HG03108 (cell line): ENCODE data around the gene CCL1.
"Not testable (repeated sequence)": the region's sequence is repeated elsewhere in the genome, so short reads cannot be mapped to it uniquely, and the experiment has no call there.

Source experiments
- ATAC-seq: cut with Tn5 transposase; IDR thresholded peaks from one replicate; pipeline ENCODE4 v1.9.1; 2021; ENCODE audit warnings: moderate library complexity; ENCODE audit not compliant: unreplicated experiment

CCL1 gene

DNA sequence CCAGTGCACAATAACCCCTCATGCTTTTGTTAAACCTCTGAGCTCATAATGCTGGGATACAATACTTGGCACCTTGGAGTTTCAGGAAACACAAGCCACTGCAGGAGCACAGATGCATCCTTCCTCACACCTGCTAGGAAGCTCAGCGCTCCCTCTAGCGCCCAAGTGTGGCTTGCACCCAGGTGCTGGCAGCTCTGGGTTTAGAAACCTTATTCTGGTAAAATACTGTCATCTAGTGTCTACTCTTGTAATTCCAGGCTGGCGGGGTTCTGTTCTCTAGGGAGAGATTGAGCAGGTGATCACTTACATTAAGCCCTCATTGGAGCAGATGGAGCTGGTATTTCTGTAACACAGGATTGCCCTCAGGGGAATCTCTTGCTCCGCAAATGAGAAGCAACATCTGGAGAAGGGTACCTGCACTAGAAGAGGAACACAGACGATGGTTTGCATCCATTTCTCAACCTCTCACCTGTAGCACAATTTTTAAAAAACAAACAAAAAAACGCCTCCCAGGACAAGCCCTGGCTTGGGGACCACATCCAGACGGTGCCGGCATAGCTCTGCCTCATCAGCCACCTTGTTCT, 1.5 kb downstream of the CCL1 start:
- ATAC-seq = peak; percentile 79

DNA sequence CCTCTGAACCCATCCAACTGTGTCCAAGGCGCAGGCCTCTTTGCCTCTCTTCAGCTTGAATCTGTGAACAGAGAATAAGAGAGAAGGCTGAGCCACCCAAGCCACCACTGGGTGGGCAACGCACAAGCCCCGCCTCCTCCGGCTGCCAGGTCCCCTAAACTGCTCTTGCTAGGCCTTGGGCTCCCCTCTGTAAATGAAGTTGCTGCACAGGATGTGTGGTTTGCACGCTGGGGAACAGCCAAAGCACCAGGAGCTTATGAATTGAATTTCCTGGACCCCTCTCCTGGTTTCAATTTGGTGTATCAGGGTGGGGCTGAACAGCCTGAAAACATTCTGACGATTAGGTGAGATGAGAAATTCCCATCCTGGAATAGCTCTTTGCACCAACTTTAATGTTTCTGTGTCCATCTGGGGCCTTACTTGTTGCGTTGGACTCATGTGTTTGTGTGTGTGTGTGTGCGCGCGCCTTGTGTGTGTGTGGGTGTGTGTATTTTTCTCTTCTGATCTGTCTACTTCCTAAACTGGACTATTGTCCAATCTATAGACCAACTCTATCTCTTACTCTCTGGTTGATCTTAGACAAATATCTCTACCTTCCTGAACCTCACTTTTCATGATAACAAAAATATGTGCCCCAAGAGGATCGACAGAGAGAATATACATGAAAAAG, 2.3 kb downstream of the CCL1 start:
- no peak for ATAC-seq

DNA sequence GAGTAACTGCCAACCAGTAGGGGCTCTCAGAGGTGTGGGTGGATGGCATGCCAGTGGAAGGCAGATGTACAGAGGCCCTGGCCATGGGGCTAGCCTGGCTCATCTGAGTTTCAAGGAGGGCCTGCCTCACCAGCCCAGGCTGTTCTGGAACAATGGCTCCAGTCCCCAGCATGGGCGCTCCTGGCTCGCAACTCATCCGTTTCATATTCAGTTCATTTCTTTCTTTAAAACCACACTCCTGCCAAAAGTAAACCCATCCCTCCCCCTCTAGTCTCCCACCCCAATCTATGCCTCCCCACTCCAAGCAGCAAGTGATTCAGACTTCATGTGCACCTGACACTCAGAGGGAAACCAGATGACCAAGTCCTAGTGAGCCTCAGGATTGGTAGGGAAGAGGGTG, 4.4 kb downstream of the CCL1 start:
- ATAC-seq = no peak

DNA sequence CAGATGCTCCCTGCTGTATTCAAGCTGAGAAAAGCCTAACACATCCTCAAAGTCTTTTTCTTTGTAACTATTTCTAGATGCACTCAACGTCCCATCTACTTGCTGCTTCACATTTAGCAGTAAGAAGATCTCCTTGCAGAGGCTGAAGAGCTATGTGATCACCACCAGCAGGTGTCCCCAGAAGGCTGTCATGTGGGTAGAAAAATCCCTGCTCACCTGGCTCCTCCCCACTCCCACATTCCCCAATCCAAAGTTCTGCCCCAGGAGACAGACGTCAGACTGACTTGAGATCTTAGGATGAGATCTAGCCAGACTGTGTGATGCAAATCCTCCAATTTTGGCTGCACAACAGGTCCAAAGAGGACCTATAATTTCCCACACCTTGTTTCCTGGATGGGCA, 5.6 kb downstream of the CCL1 start:
- no peak for ATAC-seq

- ATAC-seq = no peak
Measured at GRCh38 chr17:34356194-34356593, 6.8 kb downstream of the CCL1 start, which contains the start of gene CCL13. Gene CCL13, plus strand, starts transcription at chr17:34356480. Its CDS starts 47 bp downstream, at chr17:34356527.

DNA sequence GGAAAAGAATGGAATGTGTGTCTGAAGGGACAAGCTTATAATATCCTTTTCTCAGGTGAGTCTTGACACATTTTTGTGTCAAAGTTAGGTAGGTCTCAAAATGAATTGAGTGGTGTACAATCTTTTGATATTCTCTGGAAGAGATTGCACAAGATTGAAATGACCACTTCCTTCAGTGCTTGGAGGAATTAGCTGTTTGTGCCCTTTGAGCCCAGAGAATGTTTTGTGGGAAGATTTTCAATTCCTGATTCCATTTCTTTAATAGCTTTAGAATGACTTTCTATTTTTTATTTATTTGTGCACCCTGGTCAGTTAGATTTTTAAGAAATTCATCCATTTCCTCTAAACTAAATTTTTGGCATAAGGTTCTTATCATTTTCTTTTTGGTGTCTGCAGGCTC, 8.4 kb downstream of the CCL1 start:
- ATAC-seq = no peak

GRCh38 chr17:34352191-34352590, 10.8 kb downstream of the CCL1 start:
- no peak for ATAC-seq

GRCh38 chr17:34351096-34351495, 11.9 kb downstream of the CCL1 start:
- no peak for ATAC-seq

- ATAC-seq = no peak
Measured at GRCh38 chr17:34349751-34350150, 13.3 kb downstream of the CCL1 start.

- no peak for ATAC-seq
Measured at GRCh38 chr17:34347063-34347462, 16.0 kb downstream of the CCL1 start.

- no peak for ATAC-seq
Measured at GRCh38 chr17:34341916-34342315, 21.1 kb downstream of the CCL1 start.

DNA sequence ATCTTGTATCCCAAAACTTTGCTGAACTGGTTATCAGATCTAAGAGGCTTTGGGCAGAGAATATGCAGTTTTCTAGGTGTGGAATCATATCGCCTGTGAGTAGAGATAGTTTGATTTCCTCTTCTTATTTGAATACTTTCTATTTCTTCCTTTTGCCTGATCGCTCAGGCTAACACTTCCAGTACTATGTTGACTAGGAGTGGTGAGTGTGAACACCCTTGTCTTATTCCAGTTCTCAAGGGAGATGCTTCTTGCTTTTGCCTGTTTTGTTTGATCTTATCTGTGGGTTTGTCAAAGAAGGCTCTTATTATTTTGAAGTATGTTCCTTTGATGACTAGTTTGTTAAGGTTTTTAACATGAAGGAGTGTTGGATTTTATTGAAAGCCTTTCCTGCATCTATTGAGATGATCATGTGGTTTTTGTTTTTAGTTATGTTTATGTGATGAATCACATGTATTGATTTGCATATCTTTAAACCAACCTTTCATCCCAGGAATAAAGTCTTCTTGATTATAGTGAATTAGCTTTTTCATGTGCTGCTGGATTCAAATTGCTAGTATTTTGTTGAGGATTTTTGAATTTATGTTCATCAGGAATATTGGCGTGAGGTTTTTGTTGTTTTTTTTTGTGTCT, 23.8 kb downstream of the CCL1 start:
- no peak for ATAC-seq

DNA sequence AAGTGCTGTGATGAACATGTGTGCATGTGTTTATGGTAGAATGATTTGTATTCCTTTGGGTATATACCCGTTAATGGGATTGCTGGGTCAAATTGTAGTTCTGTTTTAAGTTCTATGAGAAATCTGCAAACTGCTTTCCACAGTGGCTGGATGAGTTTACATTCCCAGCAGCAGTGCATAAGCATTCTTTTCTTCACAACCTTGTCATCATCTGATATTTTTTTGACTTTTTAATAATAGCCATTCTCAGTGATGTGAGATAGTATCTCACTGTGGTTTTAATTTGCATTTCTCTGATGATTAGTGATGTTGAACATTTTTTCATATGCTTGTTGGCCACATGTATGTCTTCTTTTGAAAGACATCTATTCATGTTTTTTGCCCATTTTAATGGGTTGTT, 25.3 kb downstream of the CCL1 start:
- ATAC-seq = no peak

- ATAC-seq = not testable (repeated sequence)
Measured at GRCh38 chr17:34327580-34327979, 35.5 kb downstream of the CCL1 start.

DNA sequence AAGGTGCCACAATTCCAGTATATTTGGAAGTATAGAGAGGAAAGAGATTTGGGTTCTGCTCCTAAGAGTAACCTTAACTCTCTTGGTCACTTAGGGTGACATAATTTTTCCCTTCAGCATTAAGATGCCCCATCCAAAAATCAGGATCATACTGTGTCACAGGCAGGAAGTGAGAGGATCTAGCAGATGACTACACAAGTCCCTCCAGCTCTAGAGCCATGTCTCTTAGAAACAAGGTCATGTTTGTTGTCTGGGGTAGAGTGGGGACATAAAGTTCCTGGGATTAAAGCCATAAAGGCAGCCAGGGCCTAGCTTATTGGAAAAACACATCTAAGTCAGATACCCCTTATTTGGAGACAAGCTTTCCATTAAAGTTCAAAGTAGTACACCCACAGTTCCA, 41.1 kb downstream of the CCL1 start:
- no peak for ATAC-seq

GRCh38 chr17:34319039-34319483, 44.0 kb downstream of the CCL1 start, which contains the start of gene CCL8:
Gene CCL8, plus strand, starts transcription at chr17:34319435. Its CDS starts 67 bp downstream, at chr17:34319502.
- ATAC-seq = no peak

- ATAC-seq = no peak
Measured at GRCh38 chr17:34318474-34318873, 44.6 kb downstream of the CCL1 start.

GRCh38 chr17:34314279-34314678, 48.8 kb downstream of the CCL1 start:
- ATAC-seq = no peak

- no peak for ATAC-seq
Measured at GRCh38 chr17:34313164-34313563, 49.9 kb downstream of the CCL1 start.

DNA sequence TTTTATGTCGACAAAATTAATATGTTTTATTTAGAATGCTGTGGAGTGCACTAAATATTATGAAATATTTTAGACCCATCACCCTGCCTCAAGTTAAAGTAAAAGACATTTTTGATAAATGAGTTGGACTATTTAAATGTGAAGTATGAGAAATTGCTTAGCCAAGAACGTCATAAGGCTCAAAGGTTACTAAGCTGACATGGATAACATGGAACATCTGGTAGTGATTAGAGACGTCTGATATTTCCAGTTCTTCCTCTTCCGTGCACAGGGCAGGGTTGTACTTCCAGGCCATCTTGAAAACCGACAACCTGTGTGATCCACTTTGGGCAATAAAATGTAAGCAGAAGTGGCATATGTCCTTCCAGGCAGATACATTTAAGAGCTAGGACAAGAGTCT, 51.0 kb downstream of the CCL1 start:
- ATAC-seq = no peak

DNA sequence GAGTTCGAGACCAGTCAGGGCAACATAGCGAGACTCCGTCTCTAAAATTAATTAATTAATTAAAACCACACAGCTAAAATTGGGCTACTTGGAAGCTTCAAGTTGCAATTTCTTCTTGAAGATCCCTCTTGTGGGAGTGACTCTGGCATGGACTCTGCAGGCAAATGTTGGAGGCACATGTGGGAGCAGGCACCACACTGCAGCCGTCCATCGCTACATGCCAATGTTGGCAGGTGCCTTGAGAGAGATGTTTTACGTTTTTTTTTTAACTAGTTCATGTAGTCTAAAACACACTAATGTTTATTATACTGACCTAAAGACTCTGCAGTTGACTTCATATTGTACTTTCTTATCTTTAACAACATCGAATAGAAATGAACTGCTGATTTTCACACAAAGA, 51.7 kb downstream of the CCL1 start:
- ATAC-seq = no peak
